GM19035 (cell line): ENCODE data around the gene GAS6.
"Not testable (repeated sequence)": the region's sequence is repeated elsewhere in the genome, so short reads cannot be mapped to it uniquely, and the experiment has no call there.

Experiments used
- ATAC-seq: cut with Tn5 transposase; IDR thresholded peaks from one replicate; pipeline ENCODE4 v1.9.1; 2021; ENCODE audit not compliant: unreplicated experiment

GAS6 gene

GRCh38 chr13:113826446-113826845 lies 37.4 kb downstream of the GAS6 start:
- not testable (repeated sequence) for ATAC-seq

- no peak for ATAC-seq
Measured at GRCh38 chr13:113825841-113826240, 38.0 kb downstream of the GAS6 start.

- ATAC-seq: no peak
Measured at GRCh38 chr13:113823771-113824170, 40.1 kb downstream of the GAS6 start.

GRCh38 chr13:113822956-113823744 lies 40.7 kb downstream of the GAS6 start:
- no peak for ATAC-seq

- no peak for ATAC-seq
Measured at GRCh38 chr13:113822266-113822665, 41.6 kb downstream of the GAS6 start.

- ATAC-seq: no peak
Measured at GRCh38 chr13:113821847-113822246, 42.0 kb downstream of the GAS6 start.

GRCh38 chr13:113820813-113821651 lies 42.8 kb downstream of the GAS6 start:
- no peak for ATAC-seq

GRCh38 chr13:113819731-113820715 lies 43.9 kb downstream of the GAS6 start:
- no peak for ATAC-seq

- ATAC-seq: no peak
Measured at GRCh38 chr13:113819341-113819730, 44.5 kb downstream of the GAS6 start.

GRCh38 chr13:113818700-113819295 lies 45.1 kb downstream of the GAS6 start:
- no peak for ATAC-seq

- ATAC-seq: no peak
Measured at GRCh38 chr13:113817860-113818691, 45.8 kb downstream of the GAS6 start.

- ATAC-seq: no peak
Measured at GRCh38 chr13:113816946-113817859, 46.7 kb downstream of the GAS6 start.

- ATAC-seq: no peak
Measured at GRCh38 chr13:113816254-113816929, 47.5 kb downstream of the GAS6 start.

GRCh38 chr13:113815151-113816058 lies 48.5 kb downstream of the GAS6 start:
- no peak for ATAC-seq

- ATAC-seq: no peak
Measured at GRCh38 chr13:113814435-113814821, 49.4 kb downstream of the GAS6 start.

- ATAC-seq: no peak
Measured at GRCh38 chr13:113813749-113814434, 50.0 kb downstream of the GAS6 start.
